ENCODE results near the gene GLYR1. TPM values are rescaled to one million over a fixed set of nuclear protein-coding genes. Genes with fewer than 3 reads are reported as not detected.

GLYR1 gene
- polyA plus RNA-seq, 6 donors from 2014 or later = 27.8 to 49.6 (median 37.3) TPM

GRCh38 chr16:4871071-4871470, 24.0 kb upstream of the GLYR1 start:
- no peak overlapping the region for H3K4me3 Mint-ChIP-seq
- H3K27ac Mint-ChIP-seq = no peak overlapping the region
- H3K36me3 Mint-ChIP-seq = peaks cover 31 to 45% of the 10 kb centered on the region in 2 donors
- DNase-seq (no peak), ATAC-seq (ENCODE audit: low read depth in 2 of 2) (no peak)
- H3K27me3 Mint-ChIP-seq = no peaks in the 10 kb centered on the region
- H3K9me3 Mint-ChIP-seq = no peaks in the 10 kb centered on the region
- H3K4me1 Mint-ChIP-seq = peaks cover 3 to 20% (median 6%) of the 10 kb centered on the region in 3 donors

DNA sequence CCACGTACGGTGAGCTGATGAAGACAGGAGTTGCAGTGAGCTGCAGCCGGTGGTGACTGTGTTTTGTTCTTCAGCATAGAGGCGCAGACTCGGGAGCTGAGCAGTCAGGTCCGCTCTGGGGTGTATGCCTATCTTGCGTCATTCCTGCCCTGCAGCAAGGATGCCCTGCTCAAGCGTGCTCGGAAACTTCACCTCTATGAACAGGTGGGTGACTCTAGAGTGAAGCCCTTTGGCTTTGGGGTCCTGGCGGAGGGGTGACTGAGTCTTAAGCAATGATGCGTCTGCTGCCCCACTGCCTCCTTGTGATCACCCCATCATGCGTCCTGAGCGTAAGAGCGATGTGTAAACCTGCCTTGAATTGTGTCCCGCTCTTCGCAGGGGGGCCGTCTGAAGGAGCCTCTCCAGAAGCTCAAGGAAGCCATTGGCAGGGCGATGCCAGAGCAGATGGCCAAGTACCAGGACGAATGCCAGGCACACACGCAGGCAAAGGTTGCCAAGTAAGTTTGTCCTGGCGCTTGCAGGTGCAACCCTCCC, 23.1 kb upstream of the GLYR1 start:
- peaks cover 5 to 20% (median 6%) of the 10 kb centered on the region in 3 donors for H3K4me1 Mint-ChIP-seq
- H3K9me3 Mint-ChIP-seq = no peaks in the 10 kb centered on the region
- peaks cover 30 to 42% of the 10 kb centered on the region in 2 donors for H3K36me3 Mint-ChIP-seq
- H3K4me3 Mint-ChIP-seq = no peak overlapping the region
- no peaks in the 10 kb centered on the region for H3K27me3 Mint-ChIP-seq
- no peak for ATAC-seq (ENCODE audit: low read depth in 2 of 2)
- no peak for DNase-seq
- peak overlapping the region in 3 of 6 donors; percentile 15 to 86 (median 47) for H3K27ac Mint-ChIP-seq

DNA sequence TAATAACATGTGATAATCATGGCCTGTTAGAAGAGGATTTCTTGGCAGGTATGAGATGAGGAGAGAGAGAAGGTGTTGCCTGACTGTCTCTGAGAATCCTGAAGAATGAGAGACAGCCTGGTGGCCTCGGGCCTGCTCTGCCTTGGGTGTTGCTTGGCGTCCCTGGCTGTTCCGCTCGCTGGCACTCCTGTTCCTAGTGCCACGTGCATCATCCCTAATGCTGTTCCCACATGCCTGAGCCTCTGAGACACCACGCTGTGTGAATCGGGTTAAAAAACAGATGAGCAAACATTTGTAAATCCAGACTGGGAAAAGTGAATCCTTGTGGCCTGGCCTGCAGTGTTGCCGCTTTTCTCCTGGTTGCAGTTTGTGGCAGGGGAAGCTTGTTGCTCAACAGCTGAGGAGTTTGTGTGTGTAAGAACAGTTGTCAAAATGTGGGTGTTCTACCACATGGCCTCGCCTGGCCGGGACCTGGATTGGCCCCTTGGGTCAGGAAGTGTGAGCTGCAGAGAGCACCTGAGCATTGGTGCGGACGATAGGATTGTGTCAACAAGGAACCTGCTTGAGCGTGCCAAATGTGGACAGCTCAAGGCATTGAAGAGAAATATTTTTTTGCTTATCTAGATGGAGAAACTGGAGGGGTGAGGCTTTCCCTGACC, 22.2 kb upstream of the GLYR1 start:
- Mint-ChIP-seq H3K4me1 (peaks cover 5 to 19% (median 6%) of the 10 kb centered on the region in 3 donors), H3K27me3 (no peaks in the 10 kb centered on the region), H3K4me3 (no peak overlapping the region), H3K36me3 (peaks cover 24 to 35% of the 10 kb centered on the region in 2 donors), H3K27ac (peak overlapping the region in 1 of 6 donors; percentile 4), H3K9me3 (no peaks in the 10 kb centered on the region)
- ATAC-seq (ENCODE audit: low read depth in 2 of 2) (no peak), DNase-seq (no peak)

DNA sequence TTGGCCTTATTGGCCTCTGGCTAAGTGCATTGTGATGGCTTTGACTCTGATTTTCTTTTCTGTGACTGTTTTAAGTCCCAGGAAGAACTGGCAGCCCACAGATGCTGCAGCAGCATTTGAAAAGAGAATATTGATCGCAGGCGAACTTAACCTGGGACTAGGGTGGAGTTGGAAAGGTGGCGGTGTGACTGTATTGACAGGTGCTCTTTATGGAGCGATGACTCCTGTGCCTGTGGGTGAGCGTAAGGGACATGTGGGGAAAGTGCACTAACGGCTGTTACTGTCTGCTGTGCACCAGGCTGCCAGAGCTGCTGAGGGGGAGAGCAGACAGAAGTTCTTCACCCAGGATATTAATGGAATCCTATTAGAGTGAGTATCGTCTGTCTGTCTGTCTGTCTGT, 21.4 kb upstream of the GLYR1 start:
- peak overlapping the region in 1 of 6 donors; percentile 22 for H3K27ac Mint-ChIP-seq
- H3K4me3 Mint-ChIP-seq = peak overlapping the region in 1 of 8 donors; percentile 6
- no peaks in the 10 kb centered on the region for H3K27me3 Mint-ChIP-seq
- ATAC-seq (ENCODE audit: low read depth in 2 of 2) (no peak), DNase-seq (no peak)
- peaks cover 24 to 35% of the 10 kb centered on the region in 2 donors for H3K36me3 Mint-ChIP-seq
- H3K4me1 Mint-ChIP-seq = peaks cover 5 to 19% (median 6%) of the 10 kb centered on the region in 3 donors
- no peaks in the 10 kb centered on the region for H3K9me3 Mint-ChIP-seq

DNA sequence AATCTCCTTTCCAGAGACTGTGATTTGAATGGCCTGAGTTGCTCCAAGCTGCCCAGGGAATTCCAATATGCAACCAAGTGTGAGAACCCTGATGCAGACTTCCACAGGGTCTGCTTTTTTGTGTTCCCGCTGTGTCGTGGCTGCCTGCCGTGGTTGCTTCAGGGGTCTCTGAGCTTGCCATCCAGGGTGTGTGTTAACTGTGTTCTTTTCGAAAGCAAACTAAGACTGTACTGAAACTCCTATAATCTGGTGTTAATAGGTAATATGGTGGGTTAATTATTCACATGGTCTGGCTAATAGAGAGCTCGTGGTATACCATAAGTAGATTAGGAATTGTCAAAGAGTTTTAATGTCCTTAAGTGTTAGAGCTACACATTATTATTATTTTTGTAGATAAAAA, 20.9 kb upstream of the GLYR1 start:
- H3K4me3 Mint-ChIP-seq = no peak overlapping the region
- no peak for DNase-seq
- H3K4me1 Mint-ChIP-seq = peaks cover 5 to 19% (median 6%) of the 10 kb centered on the region in 3 donors
- peaks cover 22 to 31% of the 10 kb centered on the region in 2 donors for H3K36me3 Mint-ChIP-seq
- H3K27ac Mint-ChIP-seq = no peak overlapping the region
- ATAC-seq (ENCODE audit: low read depth in 2 of 2) = no peak
- no peaks in the 10 kb centered on the region for H3K27me3 Mint-ChIP-seq
- H3K9me3 Mint-ChIP-seq = no peaks in the 10 kb centered on the region

DNA sequence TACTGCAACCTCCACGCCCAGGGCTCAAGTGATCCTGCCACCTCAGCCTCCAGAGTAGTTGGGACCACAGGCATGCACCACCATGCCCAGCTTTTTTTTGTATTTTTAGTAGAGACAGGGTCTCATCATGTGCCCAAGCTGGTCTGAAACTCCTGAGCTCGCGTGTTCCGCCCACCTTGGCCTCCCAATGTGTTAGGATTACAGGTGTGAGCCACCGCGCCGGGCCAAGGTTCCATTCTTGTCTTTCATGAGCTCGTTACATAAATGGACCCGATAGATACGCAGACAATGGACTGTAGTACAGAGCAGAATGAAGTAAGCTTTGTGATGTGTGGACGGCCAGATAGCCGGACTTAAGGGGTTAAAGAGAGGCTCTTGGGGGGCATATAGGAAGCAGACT, 19.5 kb upstream of the GLYR1 start:
- no peak for ATAC-seq (ENCODE audit: low read depth in 2 of 2)
- peak overlapping the region in 2 of 6 donors; percentile 75 to 78 for H3K27ac Mint-ChIP-seq
- H3K27me3 Mint-ChIP-seq = no peaks in the 10 kb centered on the region
- H3K4me1 Mint-ChIP-seq = peaks cover 5 to 19% (median 6%) of the 10 kb centered on the region in 3 donors
- no peak for DNase-seq
- peaks cover 19 to 28% of the 10 kb centered on the region in 2 donors for H3K36me3 Mint-ChIP-seq
- H3K4me3 Mint-ChIP-seq = no peak overlapping the region
- no peaks in the 10 kb centered on the region for H3K9me3 Mint-ChIP-seq

- Mint-ChIP-seq H3K4me3 (no peak overlapping the region), H3K9me3 (no peaks in the 10 kb centered on the region), H3K27ac (peak overlapping the region in 1 of 6 donors; percentile 58), H3K27me3 (no peaks in the 10 kb centered on the region), H3K4me1 (peaks cover 5 to 19% (median 6%) of the 10 kb centered on the region in 3 donors), H3K36me3 (peaks cover 12 to 28% of the 10 kb centered on the region in 2 donors)
- no peak for ATAC-seq (ENCODE audit: low read depth in 2 of 2)
- no peak for DNase-seq
These were observed 18.3 kb upstream of the GLYR1 start for GRCh38 chr16:4865231-4865860.

DNA sequence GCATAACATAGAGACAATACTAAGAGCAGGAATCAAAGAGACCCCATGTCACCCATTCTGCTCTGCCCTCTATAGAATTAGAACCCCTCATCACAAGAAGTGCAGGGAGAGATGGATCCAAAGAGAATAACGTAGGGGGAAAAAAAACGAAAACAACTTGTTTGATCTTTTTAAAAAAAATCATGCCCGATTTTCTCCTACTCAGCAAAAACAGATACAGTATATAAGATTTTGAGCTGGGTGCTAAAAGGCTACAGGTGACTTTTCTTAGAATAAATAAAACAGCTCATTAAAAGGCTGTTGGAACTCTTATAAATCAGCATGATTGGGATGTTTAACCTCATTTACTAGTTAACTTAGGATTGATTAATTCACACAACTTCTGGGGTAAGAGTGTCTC, 17.6 kb upstream of the GLYR1 start:
- no peaks in the 10 kb centered on the region for H3K27me3 Mint-ChIP-seq
- DNase-seq (no peak), ATAC-seq (ENCODE audit: low read depth in 2 of 2) (no peak)
- H3K4me1 Mint-ChIP-seq = peaks cover 5 to 19% (median 6%) of the 10 kb centered on the region in 3 donors
- no peak overlapping the region for H3K27ac Mint-ChIP-seq
- H3K4me3 Mint-ChIP-seq = no peak overlapping the region
- H3K9me3 Mint-ChIP-seq = no peaks in the 10 kb centered on the region
- peaks cover 17 to 29% of the 10 kb centered on the region in 2 donors for H3K36me3 Mint-ChIP-seq

GRCh38 chr16:4862639-4863038, 15.6 kb upstream of the GLYR1 start:
- no peak for ATAC-seq (ENCODE audit: low read depth in 2 of 2)
- Mint-ChIP-seq H3K27ac (peak overlapping the region in 2 of 6 donors; percentile 39 to 67), H3K4me3 (no peak overlapping the region), H3K9me3 (no peaks in the 10 kb centered on the region), H3K36me3 (peaks cover 16 to 34% of the 10 kb centered on the region in 2 donors), H3K27me3 (no peaks in the 10 kb centered on the region), H3K4me1 (peaks cover 2 to 11% (median 6%) of the 10 kb centered on the region in 3 donors)
- no peak for DNase-seq

- H3K27me3 Mint-ChIP-seq = no peaks in the 10 kb centered on the region
- no peak for ATAC-seq (ENCODE audit: low read depth in 2 of 2)
- H3K4me3 Mint-ChIP-seq = no peak overlapping the region
- DNase-seq = no peak
- peaks cover 2 to 6% (median 2%) of the 10 kb centered on the region in 3 donors for H3K4me1 Mint-ChIP-seq
- H3K36me3 Mint-ChIP-seq = peaks cover 22 to 35% of the 10 kb centered on the region in 2 donors
- no peaks in the 10 kb centered on the region for H3K9me3 Mint-ChIP-seq
- H3K27ac Mint-ChIP-seq = peak overlapping the region in 2 of 6 donors; percentile 7 to 27
These were observed 13.7 kb upstream of the GLYR1 start for GRCh38 chr16:4860727-4861342.

DNA sequence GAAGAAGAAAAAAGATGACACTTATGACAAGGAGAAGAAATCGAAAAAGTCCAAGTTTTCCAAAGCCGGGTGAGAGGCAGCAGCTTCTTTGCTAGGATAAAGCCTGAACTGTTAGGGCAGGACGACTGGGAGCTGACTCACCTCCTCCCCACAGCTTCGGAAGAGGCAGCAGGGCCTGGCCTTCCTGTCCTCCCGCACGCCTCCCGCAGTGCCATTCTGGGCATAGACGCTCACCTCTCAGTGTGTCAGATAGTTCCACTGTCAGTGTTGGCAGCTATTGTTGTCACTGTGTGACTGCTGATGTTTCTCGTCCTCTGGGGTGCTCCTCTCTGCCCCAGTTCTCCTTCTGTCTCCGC, 12.8 kb upstream of the GLYR1 start:
- no peaks in the 10 kb centered on the region for H3K27me3 Mint-ChIP-seq
- no peak overlapping the region for H3K4me3 Mint-ChIP-seq
- ATAC-seq (ENCODE audit: low read depth in 2 of 2) (no peak), DNase-seq (no peak)
- no peaks in the 10 kb centered on the region for H3K9me3 Mint-ChIP-seq
- peaks cover 0 to 5% (median 2%) of the 10 kb centered on the region in 3 donors for H3K4me1 Mint-ChIP-seq
- H3K27ac Mint-ChIP-seq = peak overlapping the region in 3 of 6 donors; percentile 55 to 95 (median 74)
- peaks cover 22 to 35% of the 10 kb centered on the region in 2 donors for H3K36me3 Mint-ChIP-seq

- no peaks in the 10 kb centered on the region for H3K9me3 Mint-ChIP-seq
- H3K4me1 Mint-ChIP-seq = no peaks in the 10 kb centered on the region
- H3K4me3 Mint-ChIP-seq = no peak overlapping the region
- DNase-seq = no peak
- H3K27ac Mint-ChIP-seq = peak overlapping the region in 2 of 6 donors; percentile 20 to 55
- no peak for ATAC-seq (ENCODE audit: low read depth in 2 of 2)
- H3K27me3 Mint-ChIP-seq = no peaks in the 10 kb centered on the region
- peaks cover 22 to 35% of the 10 kb centered on the region in 2 donors for H3K36me3 Mint-ChIP-seq
These were observed 12.3 kb upstream of the GLYR1 start for GRCh38 chr16:4859190-4859899.

DNA sequence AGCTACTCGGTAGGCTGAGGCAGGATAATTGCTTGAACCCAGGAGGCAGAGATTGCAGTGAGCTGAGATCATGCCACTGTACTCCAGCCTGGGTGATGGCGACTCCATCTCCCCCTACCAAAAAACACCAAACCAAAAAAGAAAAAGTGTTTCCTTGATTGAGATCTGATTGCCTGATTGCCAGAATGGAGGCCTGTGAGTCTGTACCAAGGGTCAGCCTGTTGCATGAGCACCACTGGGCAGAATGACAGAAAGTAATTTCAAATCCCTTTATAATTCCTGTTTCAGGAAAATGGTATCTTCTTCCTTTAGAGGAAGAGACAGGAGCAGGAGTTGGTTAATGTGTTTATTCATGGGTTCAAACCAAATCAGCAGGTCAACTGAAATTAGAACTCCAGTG, 8.7 kb upstream of the GLYR1 start:
- no peak overlapping the region for H3K4me3 Mint-ChIP-seq
- no peak overlapping the region for H3K27ac Mint-ChIP-seq
- no peaks in the 10 kb centered on the region for H3K27me3 Mint-ChIP-seq
- H3K9me3 Mint-ChIP-seq = no peaks in the 10 kb centered on the region
- H3K36me3 Mint-ChIP-seq = peaks cover 17 to 31% of the 10 kb centered on the region in 2 donors
- ATAC-seq (ENCODE audit: low read depth in 2 of 2) (no peak), DNase-seq (no peak)
- peaks cover 8 to 18% (median 12%) of the 10 kb centered on the region in 3 donors for H3K4me1 Mint-ChIP-seq

Data from naive B cell (primary cell).